ENCODE results near the gene CLDN24. TPM values are rescaled to one million over a fixed set of nuclear protein-coding genes. Genes with fewer than 3 reads are reported as not detected.

CLDN24 gene
- total and polyA plus RNA-seq, 4 donors, result not detected

DNA sequence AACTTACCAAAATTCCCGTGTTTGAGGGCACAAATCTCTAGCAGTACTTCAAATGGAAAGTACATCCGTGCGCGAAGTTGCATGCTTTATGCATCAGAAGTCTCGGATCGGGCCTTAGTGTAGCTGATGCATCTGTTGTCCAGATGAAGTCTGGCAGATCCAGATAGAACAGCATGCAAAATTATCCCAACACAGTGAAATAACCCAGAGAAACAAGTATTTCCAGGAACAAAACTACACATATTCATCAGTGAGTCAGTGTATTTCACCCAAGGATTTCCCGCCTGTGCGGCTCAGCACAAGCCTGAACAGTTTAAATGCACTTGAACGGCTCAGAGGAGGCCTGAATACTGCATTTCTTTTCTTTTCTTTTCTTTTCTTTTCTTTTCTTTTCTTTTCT is 27.4 kb upstream of the CLDN24 start:
- no peak overlapping the region for H3K4me3 ChIP-seq (ENCODE audit: low read length in 2 of 2)
- H3K27me3 ChIP-seq (ENCODE audit: control insufficient read depth in 1 of 2, insufficient read depth in 2 of 2, low read length in 1 of 2), result no peaks in the 10 kb centered on the region
- H3K36me3 ChIP-seq (ENCODE audit: control insufficient read depth in 1 of 2, insufficient read depth in 2 of 2, low read length in 1 of 2), result no peaks in the 10 kb centered on the region
- intact Hi-C loops (cut with DNase I), result no loop called here
- 95 to 96% methylated on average over 9 of the region's 9 CpGs for WGBS, 2 donors
- H3K9me3 ChIP-seq (ENCODE audit: control insufficient read depth, low read length), result no peaks in the 10 kb centered on the region
- DNase-seq, result no peak
- ATAC-seq (ENCODE audit: low FRiP score), result no peak
- no peak overlapping the region for H3K27ac ChIP-seq (ENCODE audit: low read depth in 1 of 2, low read length in 2 of 2)
- H3K4me1 ChIP-seq (ENCODE audit: control insufficient read depth in 1 of 2, insufficient read depth in 2 of 2, low read length in 2 of 2), result no peaks in the 10 kb centered on the region

DNA sequence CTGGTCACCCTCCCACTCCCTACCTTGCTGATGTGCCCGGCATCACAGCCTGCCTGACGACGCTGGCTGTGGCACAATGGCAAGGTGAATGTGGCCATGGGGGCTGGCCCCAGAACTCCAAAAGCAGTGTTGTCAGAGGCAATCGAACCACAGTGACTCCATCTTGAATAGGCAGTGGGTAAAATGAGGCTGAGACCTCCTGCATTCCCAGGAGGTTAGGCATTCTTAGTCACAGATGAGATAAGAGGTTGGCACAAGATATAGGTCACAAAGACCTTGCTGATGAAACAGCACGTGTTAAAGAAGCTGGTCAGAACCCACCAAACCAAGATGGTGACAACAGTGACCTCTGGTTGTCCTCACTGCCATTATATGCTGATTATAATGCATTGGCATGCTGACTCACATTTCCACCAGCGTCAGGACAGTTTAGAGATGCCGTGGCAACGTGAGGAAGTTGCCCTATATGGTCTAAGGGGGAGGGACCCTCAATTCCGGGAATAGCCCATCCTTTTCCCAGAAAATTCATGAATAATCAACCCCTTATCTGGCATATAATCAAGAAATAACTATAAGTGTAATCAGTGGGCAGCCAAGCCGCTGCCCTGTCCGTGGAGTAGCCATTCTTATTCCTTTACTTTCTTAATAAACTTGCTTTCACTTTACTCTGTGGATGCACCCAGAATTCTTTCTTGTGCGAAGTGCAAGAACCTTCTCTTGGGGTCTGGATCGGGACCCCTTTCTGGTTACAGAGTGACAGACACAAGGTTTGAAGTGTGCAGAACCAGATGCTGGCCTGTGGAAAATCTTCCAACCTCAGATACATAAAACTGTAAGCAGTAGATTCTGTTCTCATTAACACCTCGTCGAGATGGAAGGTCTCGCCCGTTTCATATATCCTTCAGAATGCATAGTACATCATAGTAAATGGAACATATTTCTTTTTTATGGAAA is 26.8 kb upstream of the CLDN24 start:
- H3K27ac ChIP-seq (ENCODE audit: low read depth in 1 of 2, low read length in 2 of 2), result no peak overlapping the region
- H3K36me3 ChIP-seq (ENCODE audit: control insufficient read depth in 1 of 2, insufficient read depth in 2 of 2, low read length in 1 of 2), result no peaks in the 10 kb centered on the region
- intact Hi-C loops (cut with DNase I), result no loop called here
- DNase-seq, result no peak
- no peak for ATAC-seq (ENCODE audit: low FRiP score)
- no peak overlapping the region for H3K4me3 ChIP-seq (ENCODE audit: low read length in 2 of 2)
- 69 to 70% methylated on average over 17 of the region's 17 CpGs for WGBS, 2 donors
- H3K27me3 ChIP-seq (ENCODE audit: control insufficient read depth in 1 of 2, insufficient read depth in 2 of 2, low read length in 1 of 2), result no peaks in the 10 kb centered on the region
- no peaks in the 10 kb centered on the region for H3K9me3 ChIP-seq (ENCODE audit: control insufficient read depth, low read length)
- H3K4me1 ChIP-seq (ENCODE audit: control insufficient read depth in 1 of 2, insufficient read depth in 2 of 2, low read length in 2 of 2), result no peaks in the 10 kb centered on the region

DNA sequence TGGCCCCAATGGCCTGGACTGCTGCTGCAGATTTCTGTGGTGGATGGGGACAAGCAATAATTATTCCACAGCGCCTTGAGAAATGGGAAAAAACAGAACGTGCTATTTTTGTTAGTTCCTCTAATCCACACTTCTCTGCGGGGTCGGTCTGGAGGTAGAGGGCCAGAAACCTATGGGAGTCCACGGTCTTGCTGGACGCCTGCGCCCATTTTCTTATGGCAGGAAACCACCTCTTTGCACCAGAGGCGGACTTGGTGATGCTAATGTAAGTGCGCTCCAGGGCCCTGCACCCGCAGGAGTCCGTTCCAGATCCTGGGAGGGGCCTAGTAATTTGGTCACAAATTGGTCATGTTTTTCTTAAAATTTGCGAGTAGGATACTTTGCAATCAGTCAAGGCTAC is 25.9 kb upstream of the CLDN24 start:
- H3K4me1 ChIP-seq (ENCODE audit: control insufficient read depth in 1 of 2, insufficient read depth in 2 of 2, low read length in 2 of 2), result no peaks in the 10 kb centered on the region
- ATAC-seq (ENCODE audit: low FRiP score) (no peak), DNase-seq (no peak)
- no peaks in the 10 kb centered on the region for H3K27me3 ChIP-seq (ENCODE audit: control insufficient read depth in 1 of 2, insufficient read depth in 2 of 2, low read length in 1 of 2)
- no peaks in the 10 kb centered on the region for H3K9me3 ChIP-seq (ENCODE audit: control insufficient read depth, low read length)
- intact Hi-C loops (cut with DNase I), result no loop called here
- H3K27ac ChIP-seq (ENCODE audit: low read depth in 1 of 2, low read length in 2 of 2), result no peak overlapping the region
- 90% methylated on average over 12 of the region's 12 CpGs for WGBS, 2 donors
- no peak overlapping the region for H3K4me3 ChIP-seq (ENCODE audit: low read length in 2 of 2)
- H3K36me3 ChIP-seq (ENCODE audit: control insufficient read depth in 1 of 2, insufficient read depth in 2 of 2, low read length in 1 of 2), result no peaks in the 10 kb centered on the region

DNA sequence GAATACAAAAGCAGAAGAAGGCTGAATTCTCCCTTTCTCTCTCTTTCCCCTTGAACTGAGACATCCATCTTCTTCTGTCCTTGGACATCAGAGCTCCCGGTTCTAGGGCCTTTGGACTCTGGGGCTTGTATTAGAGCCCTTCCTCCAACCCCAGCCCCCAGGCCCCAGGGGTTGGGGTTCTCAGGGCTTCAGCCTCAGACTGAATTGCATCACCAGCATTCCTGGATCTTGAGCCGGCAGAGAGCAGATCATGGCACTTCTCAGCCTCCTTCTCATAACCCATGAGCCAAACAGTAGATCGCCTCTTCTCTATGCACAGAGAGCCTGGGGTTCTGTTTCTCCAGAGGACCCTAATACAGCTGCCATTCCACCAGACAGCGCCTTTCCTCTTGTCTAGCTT is 25.3 kb upstream of the CLDN24 start:
- WGBS, 2 donors, result 85 to 87% methylated on average over 4 of the region's 4 CpGs
- Histone ChIP-seq H3K27me3 (ENCODE audit: control insufficient read depth in 1 of 2, insufficient read depth in 2 of 2, low read length in 1 of 2) (no peaks in the 10 kb centered on the region), H3K36me3 (ENCODE audit: control insufficient read depth in 1 of 2, insufficient read depth in 2 of 2, low read length in 1 of 2) (no peaks in the 10 kb centered on the region), H3K4me3 (ENCODE audit: low read length in 2 of 2) (no peak overlapping the region), H3K9me3 (ENCODE audit: control insufficient read depth, low read length) (no peaks in the 10 kb centered on the region), H3K27ac (ENCODE audit: low read depth in 1 of 2, low read length in 2 of 2) (no peak overlapping the region), H3K4me1 (ENCODE audit: control insufficient read depth in 1 of 2, insufficient read depth in 2 of 2, low read length in 2 of 2) (no peaks in the 10 kb centered on the region)
- no peak for DNase-seq
- intact Hi-C loops (cut with DNase I), result no loop called here
- no peak for ATAC-seq (ENCODE audit: low FRiP score)

DNA sequence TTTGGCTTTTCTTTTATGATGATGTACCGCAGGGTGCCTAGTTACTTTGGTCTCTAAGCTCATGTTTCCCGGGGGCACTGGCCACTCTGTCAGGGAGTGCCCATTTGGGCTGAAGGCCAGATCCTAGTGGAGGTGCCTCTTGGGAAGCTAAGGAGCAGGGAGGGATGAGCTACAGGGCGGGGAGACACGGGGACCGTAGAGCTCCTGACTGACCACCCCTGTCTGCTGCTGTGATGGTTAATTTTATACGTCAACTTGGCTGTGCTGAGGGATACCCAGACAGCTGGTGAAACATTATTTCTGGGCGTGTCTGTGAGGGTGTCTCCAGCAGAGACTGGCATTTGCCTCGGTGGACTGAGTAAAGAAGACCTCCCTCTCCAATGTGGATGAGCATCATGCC is 24.9 kb upstream of the CLDN24 start:
- Histone ChIP-seq H3K4me3 (ENCODE audit: low read length in 2 of 2) (no peak overlapping the region), H3K27me3 (ENCODE audit: control insufficient read depth in 1 of 2, insufficient read depth in 2 of 2, low read length in 1 of 2) (no peaks in the 10 kb centered on the region), H3K36me3 (ENCODE audit: control insufficient read depth in 1 of 2, insufficient read depth in 2 of 2, low read length in 1 of 2) (no peaks in the 10 kb centered on the region), H3K4me1 (ENCODE audit: control insufficient read depth in 1 of 2, insufficient read depth in 2 of 2, low read length in 2 of 2) (no peaks in the 10 kb centered on the region), H3K27ac (ENCODE audit: low read depth in 1 of 2, low read length in 2 of 2) (no peak overlapping the region), H3K9me3 (ENCODE audit: control insufficient read depth, low read length) (no peaks in the 10 kb centered on the region)
- intact Hi-C loops (cut with DNase I), result no loop called here
- ATAC-seq (ENCODE audit: low FRiP score) (no peak), DNase-seq (no peak)
- WGBS, 2 donors, result 86 to 89% methylated on average over 8 of the region's 8 CpGs

DNA sequence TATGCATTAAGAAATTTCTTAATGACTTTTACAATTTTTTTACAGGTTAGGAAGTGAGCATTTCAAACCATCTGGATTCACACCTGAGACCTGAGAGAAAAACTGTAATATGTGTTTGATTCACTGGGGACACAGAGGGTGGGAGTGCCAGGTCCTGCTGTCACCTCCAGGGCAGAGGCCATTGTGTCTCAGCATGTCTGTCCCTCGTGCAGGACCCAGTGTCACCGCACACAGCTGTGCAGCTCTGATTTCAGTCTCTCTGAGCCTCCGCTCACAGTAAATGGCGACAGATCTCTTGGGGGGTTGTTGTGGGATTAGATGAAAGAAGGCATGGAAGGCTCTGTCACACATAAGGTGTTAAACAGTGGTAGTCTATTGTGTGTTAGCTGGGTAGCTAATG is 23.0 kb upstream of the CLDN24 start:
- H3K27me3 ChIP-seq (ENCODE audit: control insufficient read depth in 1 of 2, insufficient read depth in 2 of 2, low read length in 1 of 2), result no peaks in the 10 kb centered on the region
- ATAC-seq (ENCODE audit: low FRiP score) (no peak), DNase-seq (no peak)
- H3K36me3 ChIP-seq (ENCODE audit: control insufficient read depth in 1 of 2, insufficient read depth in 2 of 2, low read length in 1 of 2), result no peaks in the 10 kb centered on the region
- intact Hi-C loops (cut with DNase I), result no loop called here
- no peak overlapping the region for H3K4me3 ChIP-seq (ENCODE audit: low read length in 2 of 2)
- H3K9me3 ChIP-seq (ENCODE audit: control insufficient read depth, low read length), result no peaks in the 10 kb centered on the region
- no peak overlapping the region for H3K27ac ChIP-seq (ENCODE audit: low read depth in 1 of 2, low read length in 2 of 2)
- no peaks in the 10 kb centered on the region for H3K4me1 ChIP-seq (ENCODE audit: control insufficient read depth in 1 of 2, insufficient read depth in 2 of 2, low read length in 2 of 2)
- 94 to 98% methylated on average over 4 of the region's 4 CpGs for WGBS, 2 donors

DNA sequence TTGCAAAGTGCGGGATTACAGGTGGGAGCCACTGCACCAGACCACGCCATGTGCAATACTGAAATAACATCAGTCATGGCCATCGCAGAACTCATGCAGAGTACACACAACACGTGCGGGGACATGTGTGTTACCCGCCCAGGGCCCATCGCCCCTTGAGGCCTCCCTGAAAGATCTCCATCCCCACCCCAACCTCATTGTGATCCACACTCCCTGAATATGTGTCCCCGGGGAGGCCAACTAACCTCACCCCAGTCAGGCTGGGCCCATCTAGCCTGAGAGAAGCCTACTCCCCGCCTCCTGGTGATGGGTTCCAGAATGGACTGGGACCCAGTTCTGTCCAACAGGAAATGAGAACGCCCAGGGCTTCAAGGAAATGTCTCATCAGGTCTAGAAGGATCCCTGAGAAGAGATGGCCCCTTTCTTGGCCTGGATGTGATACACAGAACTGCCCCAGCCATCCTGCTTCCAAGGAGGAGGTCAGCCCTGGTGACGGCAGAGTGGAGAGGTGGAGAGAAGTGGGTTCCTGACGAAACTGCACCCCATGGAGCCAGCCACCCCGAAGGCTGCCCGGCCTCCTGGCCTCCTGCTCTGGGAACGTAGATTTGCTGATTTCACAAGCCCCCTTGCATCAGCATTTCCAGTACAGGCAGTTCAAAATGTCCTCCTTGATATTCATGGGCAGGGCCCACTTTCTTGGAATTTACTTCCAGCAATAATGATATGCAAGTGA is 22.5 kb upstream of the CLDN24 start:
- Histone ChIP-seq H3K4me3 (ENCODE audit: low read length in 2 of 2) (no peak overlapping the region), H3K4me1 (ENCODE audit: control insufficient read depth in 1 of 2, insufficient read depth in 2 of 2, low read length in 2 of 2) (no peaks in the 10 kb centered on the region), H3K36me3 (ENCODE audit: control insufficient read depth in 1 of 2, insufficient read depth in 2 of 2, low read length in 1 of 2) (no peaks in the 10 kb centered on the region), H3K9me3 (ENCODE audit: control insufficient read depth, low read length) (no peaks in the 10 kb centered on the region), H3K27me3 (ENCODE audit: control insufficient read depth in 1 of 2, insufficient read depth in 2 of 2, low read length in 1 of 2) (no peaks in the 10 kb centered on the region), H3K27ac (ENCODE audit: low read depth in 1 of 2, low read length in 2 of 2) (no peak overlapping the region)
- DNase-seq (no peak), ATAC-seq (ENCODE audit: low FRiP score) (no peak)
- 90 to 93% methylated on average over 15 of the region's 15 CpGs for WGBS, 2 donors
- intact Hi-C loops (cut with DNase I), result no loop called here

DNA sequence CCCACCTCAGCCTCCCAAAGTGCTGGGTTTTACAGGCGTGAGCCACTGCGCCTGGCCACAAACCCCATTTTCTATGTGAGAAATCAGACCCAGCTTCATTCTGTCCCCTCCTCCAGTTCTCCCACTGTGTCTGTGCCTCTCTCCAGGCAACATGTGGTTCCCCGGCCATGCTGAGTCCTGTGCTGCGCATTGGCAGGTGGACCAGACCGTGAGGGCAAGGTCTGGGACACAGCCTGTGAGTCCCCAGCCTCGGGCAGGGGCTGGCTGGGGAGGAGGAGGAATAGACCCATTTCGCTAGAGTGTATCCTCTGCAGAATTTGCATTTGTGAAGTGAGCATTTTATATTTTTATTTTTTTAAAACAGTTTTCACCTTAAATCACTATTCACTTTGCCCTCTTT is 21.5 kb upstream of the CLDN24 start:
- no peak overlapping the region for H3K27ac ChIP-seq (ENCODE audit: low read depth in 1 of 2, low read length in 2 of 2)
- H3K4me1 ChIP-seq (ENCODE audit: control insufficient read depth in 1 of 2, insufficient read depth in 2 of 2, low read length in 2 of 2), result no peaks in the 10 kb centered on the region
- H3K27me3 ChIP-seq (ENCODE audit: control insufficient read depth in 1 of 2, insufficient read depth in 2 of 2, low read length in 1 of 2), result no peaks in the 10 kb centered on the region
- ATAC-seq (ENCODE audit: low FRiP score), result no peak
- no peak for DNase-seq
- WGBS, 2 donors, result 82 to 83% methylated on average over 7 of the region's 7 CpGs
- no peaks in the 10 kb centered on the region for H3K9me3 ChIP-seq (ENCODE audit: control insufficient read depth, low read length)
- H3K36me3 ChIP-seq (ENCODE audit: control insufficient read depth in 1 of 2, insufficient read depth in 2 of 2, low read length in 1 of 2), result no peaks in the 10 kb centered on the region
- intact Hi-C loops (cut with DNase I), result no loop called here
- H3K4me3 ChIP-seq (ENCODE audit: low read length in 2 of 2), result no peak overlapping the region
